IPS-18c (cell line): Measurements from ENCODE around the gene MZT2B.
"Not testable (repeated sequence)": the region's sequence is repeated elsewhere in the genome, so short reads cannot be mapped to it uniquely, and the experiment has no call there.

Experiments used
- H3K4me3 ChIP-seq: 2 replicates; pipeline ENCODE4 v1.7.0; 2013; ENCODE audit warnings: low read depth, mild to moderate bottlenecking, low read length, moderate library complexity; ENCODE audit not compliant: insufficient read depth
- H3K9me3 ChIP-seq: one replicate; pipeline ENCODE4 v1.6.1; 2013; ENCODE audit warnings: mild to moderate bottlenecking, low read length, moderate library complexity; ENCODE audit not compliant: control insufficient read depth, insufficient read depth

The MZT2B gene

DNA sequence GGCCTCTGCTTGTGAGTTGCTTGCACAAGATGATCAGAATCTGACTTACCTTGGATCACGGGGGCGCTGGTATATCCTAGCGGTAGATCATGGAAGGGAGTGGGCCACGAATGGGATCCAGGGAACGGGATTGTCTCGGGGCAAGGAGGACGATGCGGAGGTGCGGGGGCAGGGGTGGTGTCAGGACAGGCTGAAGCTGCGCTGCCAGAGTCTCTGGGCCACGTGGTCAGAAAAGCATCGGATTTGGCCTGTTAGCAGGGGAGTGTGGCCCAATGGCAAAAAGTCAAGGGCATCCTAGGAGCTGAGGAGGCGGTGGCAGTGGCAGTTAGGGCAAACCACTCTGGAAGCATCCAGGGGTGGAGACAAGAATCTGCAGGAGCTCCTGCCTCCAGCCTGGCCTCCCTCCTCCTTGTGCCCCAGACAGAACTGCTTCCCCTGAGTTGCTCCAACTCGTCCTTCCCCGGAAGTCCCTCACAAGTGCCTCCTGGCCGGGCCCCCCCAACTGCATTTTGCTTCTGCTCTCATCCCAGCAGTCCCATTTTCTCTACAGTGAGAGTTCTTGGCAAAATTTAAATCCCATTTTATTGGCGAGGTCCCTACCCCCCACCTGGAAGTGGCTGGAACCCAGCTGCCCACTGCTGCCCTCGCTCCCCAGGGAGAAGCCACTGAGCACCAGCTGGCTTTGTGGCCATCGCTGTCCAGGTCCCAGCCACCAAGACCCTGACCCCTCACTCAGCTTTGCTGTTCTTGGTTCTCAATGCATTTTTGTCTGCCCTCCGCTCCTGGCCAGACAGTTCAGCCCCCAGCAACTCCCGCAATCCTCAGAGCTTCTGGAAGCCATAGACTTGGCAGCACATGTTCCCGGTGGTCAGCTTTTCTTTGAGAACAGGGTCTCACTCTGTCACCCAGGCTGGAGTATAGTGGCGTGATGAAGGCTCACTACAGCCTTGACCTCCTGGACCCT, 31.6 kb upstream of the MZT2B start:
- Histone ChIP-seq H3K4me3 (no peak overlapping the region), H3K9me3 (no peaks in the 10 kb centered on the region)

DNA sequence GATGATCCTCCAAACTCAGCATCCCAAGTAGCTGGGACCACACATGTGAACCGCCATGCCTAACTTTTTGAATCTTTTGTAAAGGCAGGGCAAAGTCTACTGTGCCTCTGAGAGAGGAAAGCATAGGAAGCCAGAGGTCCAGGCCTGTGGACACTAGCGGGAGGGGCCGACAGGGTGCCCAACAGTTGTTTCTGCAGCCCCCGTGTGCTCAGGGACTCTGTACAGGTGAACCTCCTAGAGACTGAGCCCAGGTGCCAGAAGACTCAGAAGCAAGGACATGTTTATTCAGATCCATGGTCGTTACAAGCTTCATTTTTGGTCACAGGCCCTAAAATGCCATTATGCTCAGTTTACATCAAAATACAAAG, 30.9 kb upstream of the MZT2B start:
- H3K4me3 ChIP-seq, H3K9me3 ChIP-seq: not testable (repeated sequence)

DNA sequence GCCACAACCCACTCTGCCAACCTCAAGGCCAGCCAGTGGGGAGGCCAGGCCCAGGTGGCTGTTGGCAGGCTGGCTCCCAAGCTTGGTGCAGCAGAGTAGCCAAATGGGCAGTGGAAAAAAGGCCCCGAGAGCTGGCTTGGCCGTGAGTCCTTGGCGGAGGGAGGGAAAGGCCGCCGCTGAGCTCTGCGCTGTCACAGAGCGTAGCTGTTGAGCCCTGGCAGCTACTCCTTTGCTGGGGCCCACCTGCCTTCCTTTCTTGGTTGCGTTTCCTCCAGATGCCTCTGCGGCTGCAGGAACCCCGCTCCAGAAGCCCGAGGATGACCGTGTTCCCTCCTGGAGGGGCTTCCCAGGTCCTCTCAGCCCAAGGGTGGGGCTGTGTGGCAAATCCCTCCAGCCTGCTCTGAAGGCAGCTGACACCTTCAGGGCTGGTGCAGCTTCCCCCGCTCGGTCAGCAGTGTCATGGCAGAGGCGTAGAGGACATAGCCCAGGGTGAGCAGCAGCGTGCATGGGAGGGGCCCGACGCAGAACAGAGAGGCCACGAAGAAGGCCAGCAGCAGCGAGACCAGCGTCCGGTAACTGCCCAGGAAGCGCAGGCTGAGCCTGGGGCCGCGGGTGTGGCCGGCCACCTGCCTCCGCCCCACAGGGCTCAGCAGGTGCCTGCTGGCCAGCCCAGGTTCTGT, 29.8 kb upstream of the MZT2B start:
- not testable (repeated sequence) for H3K4me3 ChIP-seq, H3K9me3 ChIP-seq

GRCh38 chr2:130152816-130153595, 29.1 kb upstream of the MZT2B start:
- Histone ChIP-seq H3K4me3 (no peak overlapping the region), H3K9me3 (no peaks in the 10 kb centered on the region)

GRCh38 chr2:130153721-130154422, 28.2 kb upstream of the MZT2B start:
- not testable (repeated sequence) for H3K4me3 ChIP-seq, H3K9me3 ChIP-seq

DNA sequence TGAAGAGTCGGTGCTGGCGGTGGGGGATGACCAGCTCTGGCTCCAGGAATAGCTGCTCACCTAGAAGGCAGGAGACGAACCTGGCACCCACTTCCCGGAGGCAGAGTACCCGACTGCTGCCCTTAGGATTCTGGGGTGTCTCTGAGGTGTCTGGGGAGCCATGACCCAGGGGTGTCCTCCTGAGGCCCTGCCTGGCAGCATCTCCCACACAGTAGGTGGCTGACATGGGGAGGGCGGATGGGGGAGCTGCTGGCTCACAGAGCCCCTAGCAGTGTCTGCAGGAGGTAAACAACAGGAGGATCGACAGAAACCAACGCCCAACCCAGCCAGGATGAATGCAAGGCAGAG, 27.7 kb upstream of the MZT2B start:
- not testable (repeated sequence) for H3K4me3 ChIP-seq, H3K9me3 ChIP-seq

DNA sequence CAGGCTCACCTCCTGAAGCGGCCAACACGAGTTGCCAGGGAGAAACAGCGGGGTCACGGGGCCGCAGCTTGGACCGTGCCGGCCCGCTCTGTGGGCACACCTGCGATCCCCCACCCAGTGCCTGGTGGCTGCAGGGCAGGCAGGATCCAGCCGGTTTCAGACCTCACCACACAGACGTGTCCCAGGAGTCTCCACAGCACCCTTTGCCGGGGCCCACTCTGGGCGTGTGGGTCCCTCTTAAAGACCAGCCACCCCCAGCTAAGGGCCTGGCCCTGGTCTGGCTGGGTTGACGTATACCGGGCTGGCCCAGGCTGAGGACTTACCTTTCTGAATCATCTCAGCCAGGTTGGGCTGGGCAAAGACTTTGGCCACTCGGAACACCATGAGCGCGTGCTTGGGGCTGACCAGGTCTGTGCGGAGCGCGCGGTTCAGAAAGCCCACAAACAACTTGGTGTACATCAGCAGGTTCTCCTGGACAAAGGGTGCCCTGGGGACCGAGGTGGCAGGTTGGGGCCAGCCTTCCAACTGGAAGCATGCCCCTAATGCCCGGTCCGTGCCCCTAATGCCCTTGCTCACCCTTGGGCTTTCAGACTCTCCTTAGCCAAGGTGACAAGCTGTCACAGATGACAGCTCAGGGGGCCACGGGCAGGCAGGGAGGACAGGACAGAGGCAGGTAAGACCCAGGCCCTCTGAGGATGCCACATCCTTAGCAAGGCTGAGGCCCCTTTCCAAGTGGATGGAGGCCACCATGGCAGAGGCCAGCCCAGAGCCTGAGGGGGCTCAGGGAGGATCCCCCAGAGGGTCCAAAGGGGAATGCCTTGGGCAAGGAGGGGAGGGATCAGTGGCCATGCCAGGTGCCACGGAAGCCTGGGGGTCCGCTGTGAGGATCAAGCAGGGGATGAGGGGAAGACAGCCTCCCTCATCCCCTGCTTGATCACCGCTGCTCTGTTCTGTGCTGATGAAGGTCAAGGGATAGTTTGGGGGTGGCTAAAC, 27.0 kb upstream of the MZT2B start:
- Histone ChIP-seq H3K4me3 (no peak overlapping the region), H3K9me3 (no peaks in the 10 kb centered on the region)

- H3K9me3 ChIP-seq, H3K4me3 ChIP-seq: not testable (repeated sequence)
These were observed 26.0 kb upstream of the MZT2B start for GRCh38 chr2:130155956-130156623.

GRCh38 chr2:130156624-130157004, 25.4 kb upstream of the MZT2B start:
- H3K9me3 ChIP-seq: no peaks in the 10 kb centered on the region
- H3K4me3 ChIP-seq: no peak overlapping the region

GRCh38 chr2:130157354-130157753, 24.7 kb upstream of the MZT2B start:
- not testable (repeated sequence) for H3K4me3 ChIP-seq, H3K9me3 ChIP-seq

DNA sequence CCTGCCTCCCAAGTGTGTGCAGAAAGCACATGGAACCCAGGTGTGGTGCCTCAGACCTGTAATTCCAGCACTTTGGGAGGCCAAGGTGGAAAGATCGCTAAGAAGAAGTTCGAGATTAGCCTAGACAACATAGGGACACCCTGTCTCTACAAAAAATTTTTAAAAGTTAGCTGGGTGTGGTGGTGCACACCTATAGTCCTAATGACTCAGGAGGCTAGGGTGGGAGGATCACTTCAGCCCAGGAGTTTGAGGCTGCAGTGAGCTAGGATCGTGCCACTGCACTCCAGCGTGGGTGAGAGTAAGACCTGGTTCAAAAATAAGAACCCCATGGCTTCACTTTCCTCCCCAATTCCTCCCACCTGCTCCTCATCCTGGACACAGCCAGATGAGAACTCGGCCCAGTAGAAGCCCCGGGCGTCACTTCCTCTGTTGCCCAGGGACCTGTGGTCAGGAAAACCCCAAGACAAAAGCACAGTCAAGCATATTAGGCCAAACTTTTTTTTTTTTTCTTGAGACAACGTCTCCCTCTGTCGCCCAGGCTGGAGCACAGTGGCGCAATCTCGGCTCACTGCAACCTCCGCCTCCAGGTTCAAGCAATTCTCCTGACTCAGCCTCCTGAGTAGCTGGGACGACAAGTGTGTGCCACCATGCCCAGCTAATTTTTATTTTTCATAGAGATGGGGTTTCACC, 24.1 kb upstream of the MZT2B start:
- H3K4me3 ChIP-seq: not testable (repeated sequence)

GRCh38 chr2:130158631-130159030, 23.4 kb upstream of the MZT2B start:
- H3K4me3 ChIP-seq: no peak overlapping the region
- H3K9me3 ChIP-seq: no peaks in the 10 kb centered on the region

More for the DNA sequence above, 24.1 kb upstream of the MZT2B start:
- H3K9me3 ChIP-seq: not testable (repeated sequence)

GRCh38 chr2:130159376-130159775, 22.7 kb upstream of the MZT2B start:
- H3K4me3 ChIP-seq: not testable (repeated sequence)

DNA sequence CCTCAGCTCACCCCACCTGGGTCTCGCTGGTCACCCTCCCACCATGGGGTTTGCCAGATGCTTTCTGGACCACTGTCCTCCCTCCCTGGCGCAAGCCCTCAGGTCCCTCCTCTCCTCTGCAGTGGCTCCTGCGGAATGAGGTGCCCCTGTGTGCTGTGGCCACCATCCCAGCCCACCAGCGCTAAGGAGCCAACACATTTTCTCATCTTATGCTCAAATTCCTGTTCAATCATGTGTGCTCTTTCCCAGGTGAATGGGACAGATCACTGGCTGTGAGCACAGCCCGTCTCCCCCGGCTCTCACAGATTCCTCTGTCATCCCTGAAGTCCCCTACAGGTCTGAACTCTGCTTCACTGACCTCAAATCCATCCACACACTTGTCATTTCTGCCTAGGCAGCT, 21.9 kb upstream of the MZT2B start:
- H3K9me3 ChIP-seq: no peaks in the 10 kb centered on the region
- H3K4me3 ChIP-seq: no peak overlapping the region

More at GRCh38 chr2:130159376-130159775, 22.7 kb upstream of the MZT2B start:
- not testable (repeated sequence) for H3K9me3 ChIP-seq
